Esophagus muscularis mucosa (tissue), 4 donors: Measurements from ENCODE around the gene GALNT2. TPM values are rescaled to one million over a fixed set of nuclear protein-coding genes. Genes with fewer than 3 reads are reported as not detected.

Source experiments
- DNase-seq: peaks from one replicate; pipeline ENCODE4 v3.0.0-alpha.2; 2017; ENCODE audit errors: extremely low spot score
- H3K27ac ChIP-seq, 4 donors: fragments of 200-600 bp; sonication (generic); replicated peaks in 1 of 4; 1 replicate in 3 of 4; 2 replicates in 1 of 4; pipeline ENCODE4 v1.5.1; 2016 to 2019; ENCODE audit warnings: mild to moderate bottlenecking in 1 of 4
- H3K27me3 ChIP-seq, 4 donors: fragments of 200-600 bp; sonication (generic); one replicate each; pipeline versions ENCODE4 v1.5.1 to v1.6.0; 2016 to 2019
- H3K36me3 ChIP-seq, 4 donors: fragments of 200-600 bp; sonication (generic); one replicate each; pipeline ENCODE4 v1.5.1; 2016 to 2019
- H3K4me1 ChIP-seq, 4 donors: fragments of 200-600 bp; sonication (generic); one replicate each; pipeline ENCODE4 v1.5.1; 2016 to 2019
- H3K4me3 ChIP-seq, 4 donors: fragments of 200-600 bp; sonication (generic); 1 replicate in 2 of 4; 2 replicates in 2 of 4; pipeline ENCODE4 v1.5.1; 2016 to 2019; ENCODE audit warnings: mild to moderate bottlenecking in 4 of 4, moderate library complexity in 1 of 4
- H3K9me3 ChIP-seq, 4 donors: fragments of 200-600 bp; sonication (generic); 1 replicate in 3 of 4; 2 replicates in 1 of 4; pipeline ENCODE4 v1.5.1; 2016 to 2019
- EP300 ChIP-seq: sonication (generic); formaldehyde crosslinking; IDR thresholded peaks from one replicate; pipeline ENCODE4 v1.6.1; 2017; ENCODE audit warnings: antibody characterized with exemption
- POLR2A ChIP-seq: fragments of 450-650 bp; IDR thresholded peaks from one replicate; pipeline ENCODE4 v1.6.1; 2017; ENCODE audit warnings: antibody characterized with exemption, moderate library complexity, mild to moderate bottlenecking, low read depth
- POLR2AphosphoS5 ChIP-seq, 2 donors: sonication (generic); formaldehyde crosslinking; IDR thresholded peaks; one replicate each; pipeline ENCODE4 v1.6.1; 2017; ENCODE audit warnings: antibody characterized with exemption in 2 of 2
- WGBS: methylation state at CpG from one replicate; pipeline ENCODE4 v1.1.5; 2018; 5-methylcytosine and 5-hydroxymethylcytosine counted together
- intact Hi-C: fragments of 100-400 bp; cut with DNase I; formaldehyde crosslinking; loops from one replicate; pipeline ENCODE4 v1.15.1; 2023
- total RNA-seq, 4 donors: library from RNA; depleted of rRNA; stranded (reverse); fragments of >200 nt; gene quantifications; one replicate each; pipeline versions ENCODE4 v1.1.0 to v1.2.1, GENCODE V29; 2016
- TF ChIP-seq, protein P1 (sequence below), 3 experiments: fragments of 200-600 bp in 2 of 3; fragments of 450-650 bp in 1 of 3; sonication (generic) in 2 of 3; IDR thresholded peaks; one replicate each; pipeline ENCODE4 v1.5.1; 2017 to 2019; ENCODE audit warnings: antibody characterized with exemption in 3 of 3, mild to moderate bottlenecking in 2 of 3, moderate library complexity in 1 of 3

GALNT2 gene
- total RNA-seq, 4 donors from 2014 or later = 89.6 to 145 (median 129) TPM

DNA sequence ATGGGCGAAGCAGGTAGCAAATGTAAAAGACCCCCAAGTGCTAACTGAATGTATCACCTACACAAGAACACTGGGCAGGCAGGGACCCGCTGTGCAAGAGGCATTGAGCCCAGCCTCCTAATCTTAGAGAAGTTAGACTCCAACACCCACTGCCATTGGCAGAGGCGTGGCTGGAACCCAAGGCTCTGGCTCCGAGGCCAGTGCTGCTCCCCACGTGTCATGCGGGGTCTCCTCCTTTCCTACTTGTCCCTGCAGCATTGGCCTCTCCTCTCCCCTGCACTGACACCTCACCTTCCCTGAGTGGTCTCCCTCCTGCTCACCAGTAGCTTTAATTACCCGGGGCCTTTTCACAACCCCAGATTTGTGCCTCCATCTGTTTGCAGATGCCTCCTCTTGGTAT, 107.0 kb downstream of the GALNT2 start:
- intact Hi-C loops = no loop called here
- Histone ChIP-seq H3K4me3 (no peak overlapping the region), H3K27me3 (no peaks in the 10 kb centered on the region), H3K4me1 (peaks cover 15 to 75% (median 66%) of the 10 kb centered on the region in 4 donors), H3K27ac (no peak overlapping the region), H3K9me3 (no peaks in the 10 kb centered on the region), H3K36me3 (peaks cover 0 to 9% (median 3%) of the 10 kb centered on the region in 4 donors)
- DNase-seq = no peak
- TF ChIP-seq POLR2A (no peak), POLR2AphosphoS5 (IDR thresholded peaks at IDR 0.05) (no peak), EP300 (no peak)
- TF ChIP-seq, protein P1, sequence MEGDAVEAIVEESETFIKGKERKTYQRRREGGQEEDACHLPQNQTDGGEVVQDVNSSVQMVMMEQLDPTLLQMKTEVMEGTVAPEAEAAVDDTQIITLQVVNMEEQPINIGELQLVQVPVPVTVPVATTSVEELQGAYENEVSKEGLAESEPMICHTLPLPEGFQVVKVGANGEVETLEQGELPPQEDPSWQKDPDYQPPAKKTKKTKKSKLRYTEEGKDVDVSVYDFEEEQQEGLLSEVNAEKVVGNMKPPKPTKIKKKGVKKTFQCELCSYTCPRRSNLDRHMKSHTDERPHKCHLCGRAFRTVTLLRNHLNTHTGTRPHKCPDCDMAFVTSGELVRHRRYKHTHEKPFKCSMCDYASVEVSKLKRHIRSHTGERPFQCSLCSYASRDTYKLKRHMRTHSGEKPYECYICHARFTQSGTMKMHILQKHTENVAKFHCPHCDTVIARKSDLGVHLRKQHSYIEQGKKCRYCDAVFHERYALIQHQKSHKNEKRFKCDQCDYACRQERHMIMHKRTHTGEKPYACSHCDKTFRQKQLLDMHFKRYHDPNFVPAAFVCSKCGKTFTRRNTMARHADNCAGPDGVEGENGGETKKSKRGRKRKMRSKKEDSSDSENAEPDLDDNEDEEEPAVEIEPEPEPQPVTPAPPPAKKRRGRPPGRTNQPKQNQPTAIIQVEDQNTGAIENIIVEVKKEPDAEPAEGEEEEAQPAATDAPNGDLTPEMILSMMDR (IDR thresholded peaks at IDR 0.05) = no peak
- WGBS = 97% methylated on average over 7 of the region's 7 CpGs

DNA sequence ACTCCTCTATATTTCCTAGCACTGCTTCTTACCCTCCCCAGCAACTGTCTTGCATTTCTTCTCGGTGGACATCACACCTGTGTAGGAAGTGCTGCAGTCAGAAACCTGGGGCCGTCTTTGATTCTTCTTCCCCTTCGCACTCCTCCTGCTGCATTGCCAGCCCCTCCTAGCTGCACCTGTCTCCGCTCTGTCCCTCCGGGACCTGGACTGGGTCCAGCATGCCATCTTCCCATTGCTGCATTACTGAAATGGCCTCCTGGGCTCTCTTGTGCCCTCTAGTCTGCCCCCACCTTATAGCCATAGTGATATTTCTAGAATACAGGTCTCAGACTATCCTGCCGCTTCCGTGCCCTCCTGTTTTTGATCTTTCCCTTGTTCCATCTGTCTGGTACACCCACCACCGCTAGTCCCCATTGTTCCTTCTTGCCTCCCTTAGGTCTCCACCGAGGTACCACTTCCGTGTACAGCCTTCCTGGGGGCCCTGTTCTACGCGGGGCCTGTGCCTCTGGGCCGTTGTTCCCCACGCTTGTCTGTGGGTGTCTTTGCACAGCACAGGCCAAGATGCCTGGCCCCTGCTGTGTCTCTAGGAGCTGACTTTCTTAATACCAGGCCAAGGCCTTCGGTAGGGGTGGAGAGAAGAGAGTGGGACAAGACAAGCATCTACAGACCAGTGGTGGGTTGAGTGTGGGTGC, 107.6 kb downstream of the GALNT2 start:
- no peak overlapping the region for H3K27ac ChIP-seq
- peaks cover 0 to 13% (median 3%) of the 10 kb centered on the region in 4 donors for H3K36me3 ChIP-seq
- no peak overlapping the region for H3K4me3 ChIP-seq
- H3K4me1 ChIP-seq = peaks cover 15 to 72% (median 63%) of the 10 kb centered on the region in 4 donors
- no peaks in the 10 kb centered on the region for H3K27me3 ChIP-seq
- TF ChIP-seq, protein P1 (IDR thresholded peaks at IDR 0.05) = no peak
- TF ChIP-seq POLR2A (no peak), POLR2AphosphoS5 (IDR thresholded peaks at IDR 0.05) (no peak), EP300 (no peak)
- intact Hi-C loops = no loop called here
- DNase-seq = no peak
- 87% methylated on average over 15 of the region's 15 CpGs for WGBS
- H3K9me3 ChIP-seq = no peaks in the 10 kb centered on the region

DNA sequence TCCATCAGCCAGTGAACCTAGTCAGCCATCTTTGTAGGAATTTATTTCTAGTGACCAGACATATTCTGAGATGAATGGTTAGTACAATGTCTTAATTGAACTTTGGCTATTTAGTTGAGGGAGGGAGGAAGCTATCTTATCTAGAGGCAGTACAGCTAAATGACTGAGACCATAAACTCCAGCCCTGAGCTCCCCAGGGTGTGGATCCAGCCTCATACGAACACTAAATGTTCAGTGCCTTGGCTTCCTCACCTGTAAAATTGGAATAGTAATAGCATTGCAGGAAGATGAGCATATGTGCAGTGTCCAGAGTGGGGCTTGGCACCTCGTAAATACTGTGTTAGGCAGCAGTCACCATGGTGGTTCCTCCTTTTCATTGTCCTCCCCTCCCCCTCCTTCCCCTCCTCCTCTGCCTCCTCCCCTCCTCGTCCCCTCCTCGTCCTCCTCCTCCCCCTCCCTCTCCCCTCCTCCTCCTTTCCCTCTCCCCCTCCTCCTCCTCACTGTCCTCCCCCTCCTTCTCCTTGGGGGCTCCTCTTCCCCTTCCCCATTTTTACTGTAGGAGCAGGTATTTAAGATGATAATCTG, 108.2 kb downstream of the GALNT2 start:
- Histone ChIP-seq H3K36me3 (peaks cover 0 to 13% (median 3%) of the 10 kb centered on the region in 4 donors), H3K27ac (no peak overlapping the region), H3K4me1 (peaks cover 15 to 66% (median 57%) of the 10 kb centered on the region in 4 donors), H3K4me3 (no peak overlapping the region), H3K9me3 (no peaks in the 10 kb centered on the region), H3K27me3 (no peaks in the 10 kb centered on the region)
- 81% methylated on average over 4 of the region's 4 CpGs for WGBS
- TF ChIP-seq POLR2AphosphoS5 (IDR thresholded peaks at IDR 0.05) = no peak
- no peak for TF ChIP-seq EP300
- TF ChIP-seq POLR2A = no peak
- TF ChIP-seq, protein P1 (IDR thresholded peaks at IDR 0.05) = no peak
- no peak for DNase-seq
- intact Hi-C loops = no loop called here

DNA sequence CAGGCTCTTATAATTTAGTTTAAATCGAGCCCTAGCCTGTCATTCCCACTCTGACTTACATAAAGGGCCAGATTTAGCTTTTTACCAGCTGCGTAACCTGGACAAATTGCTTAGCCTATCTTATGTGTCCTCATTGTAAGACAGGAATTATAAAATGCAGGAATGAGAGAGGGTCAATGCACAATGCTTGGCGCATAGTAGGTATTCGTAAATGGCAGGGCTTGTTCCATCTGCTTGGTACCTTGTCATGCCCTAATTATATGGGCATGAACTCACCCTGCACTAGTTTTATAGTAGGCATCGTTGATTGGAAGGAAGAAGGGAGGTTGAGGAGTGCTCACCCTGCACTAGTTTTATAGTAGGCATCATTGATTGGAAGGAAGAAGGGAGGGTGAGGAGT, 108.8 kb downstream of the GALNT2 start:
- Histone ChIP-seq H3K9me3 (no peaks in the 10 kb centered on the region), H3K4me1 (peaks cover 15 to 60% (median 51%) of the 10 kb centered on the region in 4 donors), H3K27ac (no peak overlapping the region), H3K4me3 (no peak overlapping the region), H3K27me3 (no peaks in the 10 kb centered on the region), H3K36me3 (peaks cover 0 to 13% (median 3%) of the 10 kb centered on the region in 4 donors)
- no peak for DNase-seq
- WGBS = 83% methylated on average over 5 of the region's 5 CpGs
- intact Hi-C loops = no loop called here
- TF ChIP-seq EP300 = no peak
- TF ChIP-seq, protein P1 (IDR thresholded peaks at IDR 0.05) = no peak
- TF ChIP-seq POLR2AphosphoS5 (IDR thresholded peaks at IDR 0.05) = no peak
- no peak for TF ChIP-seq POLR2A
